Fibroblast of lung (primary cell): ENCODE results near the gene SLC5A1. TPM values are rescaled to one million over a fixed set of nuclear protein-coding genes. Genes with fewer than 3 reads are reported as not detected.

Experiments
- DNase-seq, 2 donors: peaks; one replicate each; pipeline versions ENCODE4 v3.0.0 to v3.0.0-alpha.2; 2010; ENCODE audit warnings: low read depth in 2 of 2
- H2AFZ ChIP-seq: 2 replicates; pipeline ENCODE4 v1.5.1; 2012; ENCODE audit warnings: low read length, control low read depth, inconsistent platforms
- H3K27ac ChIP-seq: 2 replicates; pipeline ENCODE4 v1.5.1; 2011; ENCODE audit warnings: low read length, control low read depth; ENCODE audit not compliant: insufficient read depth
- H3K27me3 ChIP-seq: 2 replicates; pipeline ENCODE4 v1.5.1; 2011; ENCODE audit warnings: mild to moderate bottlenecking, low read length; ENCODE audit not compliant: control insufficient read depth, insufficient read depth
- H3K36me3 ChIP-seq: 2 replicates; pipeline ENCODE4 v1.5.1; 2011; ENCODE audit warnings: low read length; ENCODE audit not compliant: control insufficient read depth, insufficient read depth
- H3K4me1 ChIP-seq: 2 replicates; pipeline ENCODE4 v1.5.1; 2011; ENCODE audit warnings: low read length; ENCODE audit not compliant: control insufficient read depth, insufficient read depth; ENCODE audit errors: extremely low read depth
- H3K4me2 ChIP-seq: 2 replicates; pipeline ENCODE4 v1.5.1; 2011; ENCODE audit warnings: low read length, control low read depth; ENCODE audit not compliant: insufficient read depth; ENCODE audit errors: extremely low read depth
- H3K4me3 ChIP-seq, 4 experiments: fragments of 200-600 bp in 1 of 4; sonication (generic) in 1 of 4; replicated peaks in 1 of 4; 2 replicates each; pipeline ENCODE4 v1.5.1; 2011 to 2016; ENCODE audit warnings: low read length in 4 of 4, low read depth in 3 of 4, mild to moderate bottlenecking in 3 of 4, control low read depth in 2 of 4, inconsistent platforms in 1 of 4, mixed read lengths in 1 of 4; ENCODE audit not compliant: insufficient read depth in 1 of 4; ENCODE audit errors: control extremely low read depth in 1 of 4
- H3K79me2 ChIP-seq: 2 replicates; pipeline ENCODE4 v1.5.1; 2012; ENCODE audit warnings: mild to moderate bottlenecking, low read length, inconsistent platforms; ENCODE audit not compliant: control insufficient read depth, insufficient read depth
- H3K9ac ChIP-seq: 2 replicates; pipeline ENCODE4 v1.5.1; 2011; ENCODE audit warnings: mild to moderate bottlenecking, low read length, control low read depth; ENCODE audit not compliant: insufficient read depth
- H3K9me3 ChIP-seq: 2 replicates; pipeline ENCODE4 v1.5.1; 2012; ENCODE audit warnings: low read depth, low read length; ENCODE audit not compliant: control insufficient read depth, insufficient read depth
- H4K20me1 ChIP-seq: 2 replicates; pipeline ENCODE4 v1.5.1; 2011; ENCODE audit warnings: low read length; ENCODE audit not compliant: control insufficient read depth, insufficient read depth; ENCODE audit errors: extremely low read depth
- EZH2 ChIP-seq: IDR thresholded peaks from 2 replicates; pipeline ENCODE4 v1.5.1; 2012; ENCODE audit warnings: low read length, control low read depth, mild to moderate bottlenecking; ENCODE audit errors: missing control alignments
- polyA plus RNA-seq, 2 donors: library from polyadenylated mRNA; depleted of rRNA in 1 of 2; stranded (reverse) in 1 of 2; unstranded in 1 of 2; fragments of >200 nt; gene quantifications; 2 replicates each; pipeline ENCODE4 v1.2.1, GENCODE V29; 2011 to 2012; ENCODE audit warnings: missing spikeins in 1 of 2
- total RNA-seq: library from RNA; depleted of rRNA; stranded (reverse); fragments of >200 nt; gene quantifications from 2 replicates; pipeline ENCODE4 v1.2.1, GENCODE V29; 2014
- TF ChIP-seq, protein P1 (sequence below), 2 donors: IDR thresholded peaks in 1 of 2; conservative IDR thresholded peaks in 1 of 2; 1 replicate in 1 of 2; 2 replicates in 1 of 2; pipeline ENCODE4 v1.5.1; 2011 to 2012; ENCODE audit warnings: low read length in 2 of 2, control low read depth in 1 of 2, inconsistent platforms in 1 of 2, low read depth in 1 of 2, mild to moderate bottlenecking in 1 of 2

The SLC5A1 gene
- total and polyA plus RNA-seq, 2 donors (not counting 1 experiment from before 2014, with no cell fraction given) = not detected

DNA sequence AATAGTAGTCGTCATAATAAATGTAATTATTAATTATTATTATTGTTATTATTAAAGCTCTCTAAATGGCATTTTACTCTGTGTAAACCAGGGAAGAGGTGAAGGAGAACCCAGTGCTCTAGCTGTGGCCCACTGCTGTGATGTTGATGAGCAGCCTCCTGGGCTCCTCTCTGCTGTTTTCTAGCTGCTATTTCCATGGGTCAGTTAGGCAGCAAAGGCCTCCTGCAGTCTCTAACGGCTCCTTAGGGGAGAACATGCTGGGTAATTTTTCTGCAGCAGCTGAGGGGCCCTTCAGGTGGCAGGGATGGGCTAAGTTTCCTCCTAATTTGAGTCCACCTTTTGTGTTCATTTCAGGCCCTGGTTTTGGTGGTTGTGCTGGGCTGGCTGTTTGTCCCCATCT is 24.6 kb downstream of the SLC5A1 start:
- no peak overlapping the region for H2AFZ ChIP-seq
- no peak overlapping the region for H3K27ac ChIP-seq
- no peaks in the 10 kb centered on the region for H3K79me2 ChIP-seq
- H3K4me2 ChIP-seq = no peak overlapping the region
- H3K36me3 ChIP-seq = no peaks in the 10 kb centered on the region
- H4K20me1 ChIP-seq = no peaks in the 10 kb centered on the region
- H3K9ac ChIP-seq = no peak overlapping the region
- no peaks in the 10 kb centered on the region for H3K9me3 ChIP-seq
- no peak for DNase-seq
- no peaks in the 10 kb centered on the region for H3K27me3 ChIP-seq
- H3K4me1 ChIP-seq = no peaks in the 10 kb centered on the region
- TF ChIP-seq EZH2 = no peak
- TF ChIP-seq, protein P1, sequence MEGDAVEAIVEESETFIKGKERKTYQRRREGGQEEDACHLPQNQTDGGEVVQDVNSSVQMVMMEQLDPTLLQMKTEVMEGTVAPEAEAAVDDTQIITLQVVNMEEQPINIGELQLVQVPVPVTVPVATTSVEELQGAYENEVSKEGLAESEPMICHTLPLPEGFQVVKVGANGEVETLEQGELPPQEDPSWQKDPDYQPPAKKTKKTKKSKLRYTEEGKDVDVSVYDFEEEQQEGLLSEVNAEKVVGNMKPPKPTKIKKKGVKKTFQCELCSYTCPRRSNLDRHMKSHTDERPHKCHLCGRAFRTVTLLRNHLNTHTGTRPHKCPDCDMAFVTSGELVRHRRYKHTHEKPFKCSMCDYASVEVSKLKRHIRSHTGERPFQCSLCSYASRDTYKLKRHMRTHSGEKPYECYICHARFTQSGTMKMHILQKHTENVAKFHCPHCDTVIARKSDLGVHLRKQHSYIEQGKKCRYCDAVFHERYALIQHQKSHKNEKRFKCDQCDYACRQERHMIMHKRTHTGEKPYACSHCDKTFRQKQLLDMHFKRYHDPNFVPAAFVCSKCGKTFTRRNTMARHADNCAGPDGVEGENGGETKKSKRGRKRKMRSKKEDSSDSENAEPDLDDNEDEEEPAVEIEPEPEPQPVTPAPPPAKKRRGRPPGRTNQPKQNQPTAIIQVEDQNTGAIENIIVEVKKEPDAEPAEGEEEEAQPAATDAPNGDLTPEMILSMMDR (conservative IDR thresholded peaks at IDR 0.05 in 1 of 2, IDR thresholded peaks at IDR 0.05 in 1 of 2; ENCODE audit: low read depth in 1 of 2, low read length in 2 of 2) = no peak
- no peak overlapping the region for H3K4me3 ChIP-seq

DNA sequence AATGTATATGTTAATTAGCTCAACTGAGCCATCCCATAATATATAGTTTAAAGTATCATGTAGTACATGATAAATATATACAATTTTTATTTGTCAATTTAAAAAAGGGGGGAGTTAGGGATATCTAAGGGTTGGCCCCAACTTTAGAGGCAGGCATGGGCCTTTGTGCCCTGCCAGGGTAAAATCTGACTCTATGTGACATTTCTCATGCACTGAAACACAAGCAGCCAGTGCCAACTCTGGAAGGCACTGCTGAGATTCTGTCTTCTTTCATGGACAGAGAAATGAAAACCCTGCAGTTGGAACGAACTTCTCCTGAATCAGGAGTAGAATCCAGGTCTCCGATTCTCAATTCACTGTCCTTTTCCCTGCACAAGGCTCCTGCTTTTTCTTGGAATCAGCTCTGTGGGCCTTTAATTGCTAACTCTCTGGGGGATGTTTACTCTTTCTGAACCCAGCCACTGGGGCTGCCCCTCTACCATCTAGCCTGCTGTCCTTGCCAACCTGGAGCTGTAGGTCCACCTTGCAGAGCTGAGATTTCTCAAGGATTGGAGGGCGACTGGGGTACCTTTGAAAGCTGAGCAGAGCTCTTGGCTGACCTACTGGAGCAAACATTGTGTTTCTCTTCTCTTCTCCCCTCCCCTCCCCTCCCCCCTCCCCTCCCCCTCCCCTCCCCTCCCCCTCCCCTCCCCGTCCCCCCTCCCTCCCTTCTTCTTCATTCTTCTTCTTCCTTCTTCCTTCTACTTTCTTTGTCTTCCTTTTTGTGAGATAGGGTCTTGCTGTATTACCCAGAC is 26.7 kb downstream of the SLC5A1 start:
- TF ChIP-seq, protein P1 (conservative IDR thresholded peaks at IDR 0.05 in 1 of 2, IDR thresholded peaks at IDR 0.05 in 1 of 2; ENCODE audit: low read depth in 1 of 2, low read length in 2 of 2) = no peak
- no peak for TF ChIP-seq EZH2
- no peaks in the 10 kb centered on the region for H4K20me1 ChIP-seq

DNA sequence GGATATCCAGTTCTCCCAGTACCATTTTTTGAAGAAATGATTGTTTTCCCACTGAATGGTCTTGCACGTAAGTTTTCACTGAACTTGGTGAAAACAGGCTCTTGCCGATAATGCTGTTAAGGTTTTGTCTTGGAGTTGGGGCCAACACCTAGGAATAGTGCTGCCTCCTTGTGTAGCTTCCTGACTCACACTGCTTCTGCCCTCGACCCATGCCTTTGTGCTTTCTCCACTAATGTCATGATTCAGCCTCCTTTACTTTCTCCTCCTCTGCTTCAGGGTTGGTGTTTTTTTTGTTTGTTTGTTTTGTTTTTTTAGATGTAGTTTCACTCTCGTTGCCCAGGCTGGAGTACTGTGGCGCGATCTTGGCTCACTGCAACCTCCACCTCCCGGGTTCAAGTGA is 30.2 kb downstream of the SLC5A1 start:
- Histone ChIP-seq H3K36me3 (no peaks in the 10 kb centered on the region), H3K9ac (no peak overlapping the region), H4K20me1 (no peaks in the 10 kb centered on the region), H2AFZ (no peak overlapping the region), H3K27ac (no peak overlapping the region), H3K79me2 (no peaks in the 10 kb centered on the region), H3K27me3 (peaks cover 2% of the 10 kb centered on the region), H3K4me2 (no peak overlapping the region), H3K4me1 (no peaks in the 10 kb centered on the region), H3K9me3 (no peaks in the 10 kb centered on the region), H3K4me3 (no peak overlapping the region)
- no peak for DNase-seq
- TF ChIP-seq, protein P1 (conservative IDR thresholded peaks at IDR 0.05 in 1 of 2, IDR thresholded peaks at IDR 0.05 in 1 of 2; ENCODE audit: low read depth in 1 of 2, low read length in 2 of 2) = no peak
- no peak for TF ChIP-seq EZH2

More for the DNA sequence above, 26.7 kb downstream of the SLC5A1 start:
- no peaks in the 10 kb centered on the region for H3K4me1 ChIP-seq
- no peak overlapping the region for H3K4me3 ChIP-seq
- H2AFZ ChIP-seq = no peak overlapping the region
- no peaks in the 10 kb centered on the region for H3K36me3 ChIP-seq
- no peak overlapping the region for H3K4me2 ChIP-seq
- no peaks in the 10 kb centered on the region for H3K79me2 ChIP-seq
- H3K27ac ChIP-seq = no peak overlapping the region
- H3K9me3 ChIP-seq = no peaks in the 10 kb centered on the region
- no peaks in the 10 kb centered on the region for H3K27me3 ChIP-seq
- no peak overlapping the region for H3K9ac ChIP-seq
- DNase-seq = no peak
